GM21717 (cell line): ENCODE data around the gene GPSM3.
"Not testable (repeated sequence)": the region's sequence is repeated elsewhere in the genome, so short reads cannot be mapped to it uniquely, and the experiment has no call there.

Source experiments
- ATAC-seq: cut with Tn5 transposase; IDR thresholded peaks from one replicate; pipeline ENCODE4 v1.9.1; 2021; ENCODE audit warnings: mild to moderate bottlenecking, moderate library complexity; ENCODE audit not compliant: unreplicated experiment

Gene GPSM3

DNA sequence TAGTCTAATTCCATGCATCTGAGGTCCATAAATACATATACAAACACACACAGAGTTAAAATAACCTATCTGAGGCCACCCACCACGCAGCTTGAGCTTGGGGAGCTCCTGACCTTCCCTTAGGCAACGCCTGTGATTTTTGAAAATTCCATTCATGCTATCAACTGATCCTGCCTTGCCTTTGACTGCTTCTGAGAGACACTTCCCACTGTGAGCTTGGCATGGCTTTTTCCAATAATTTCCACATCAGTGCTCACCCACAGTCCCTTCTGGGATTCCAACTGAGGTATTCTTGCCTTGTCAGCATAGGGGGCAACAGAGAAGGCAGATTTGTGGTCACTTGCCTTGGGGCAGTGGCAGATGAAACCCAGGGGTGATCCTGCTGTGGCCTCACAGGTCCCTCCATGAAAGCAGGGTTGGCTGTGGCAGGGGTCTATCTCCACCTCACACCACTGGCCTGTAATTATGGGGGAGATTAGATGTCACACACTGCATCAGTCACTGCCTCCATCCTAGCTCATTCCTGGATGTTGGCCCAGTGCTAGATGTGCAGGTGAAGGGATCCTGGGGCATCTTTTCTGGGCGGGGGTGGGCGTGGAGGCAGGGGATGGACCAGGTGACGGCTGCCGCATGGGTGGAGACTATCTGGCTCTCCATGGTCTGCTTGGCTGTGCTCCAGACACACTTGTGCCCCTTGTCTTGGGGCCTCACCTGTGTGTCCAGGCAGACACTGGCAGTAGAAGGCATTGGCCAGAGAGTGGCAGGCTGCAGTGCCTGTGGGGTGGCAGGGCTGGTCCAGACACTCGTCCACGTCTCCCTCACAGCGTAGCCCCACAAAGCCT is 11.2 kb upstream of the GPSM3 start:
- no peak for ATAC-seq

DNA sequence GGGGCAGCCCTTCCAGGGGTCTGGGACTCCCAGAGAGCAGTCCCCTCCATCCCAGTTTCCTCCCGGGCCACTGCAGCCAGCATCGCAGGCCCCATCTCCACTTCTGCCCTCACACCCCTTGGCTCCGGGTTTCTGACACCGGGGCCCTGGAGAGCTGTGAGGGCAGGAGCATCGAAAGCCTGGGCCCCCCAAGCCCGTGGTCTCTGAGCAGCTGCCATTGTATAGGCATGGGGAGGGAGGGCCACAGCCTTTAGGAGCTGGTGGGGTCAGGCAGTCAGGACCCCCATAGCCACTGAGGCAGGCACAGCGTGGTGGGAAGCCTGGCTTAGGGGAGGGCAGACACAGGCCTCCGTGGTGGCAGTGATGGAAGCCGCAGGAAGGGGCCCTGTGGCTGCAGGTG is 9.7 kb upstream of the GPSM3 start:
- ATAC-seq = no peak

DNA sequence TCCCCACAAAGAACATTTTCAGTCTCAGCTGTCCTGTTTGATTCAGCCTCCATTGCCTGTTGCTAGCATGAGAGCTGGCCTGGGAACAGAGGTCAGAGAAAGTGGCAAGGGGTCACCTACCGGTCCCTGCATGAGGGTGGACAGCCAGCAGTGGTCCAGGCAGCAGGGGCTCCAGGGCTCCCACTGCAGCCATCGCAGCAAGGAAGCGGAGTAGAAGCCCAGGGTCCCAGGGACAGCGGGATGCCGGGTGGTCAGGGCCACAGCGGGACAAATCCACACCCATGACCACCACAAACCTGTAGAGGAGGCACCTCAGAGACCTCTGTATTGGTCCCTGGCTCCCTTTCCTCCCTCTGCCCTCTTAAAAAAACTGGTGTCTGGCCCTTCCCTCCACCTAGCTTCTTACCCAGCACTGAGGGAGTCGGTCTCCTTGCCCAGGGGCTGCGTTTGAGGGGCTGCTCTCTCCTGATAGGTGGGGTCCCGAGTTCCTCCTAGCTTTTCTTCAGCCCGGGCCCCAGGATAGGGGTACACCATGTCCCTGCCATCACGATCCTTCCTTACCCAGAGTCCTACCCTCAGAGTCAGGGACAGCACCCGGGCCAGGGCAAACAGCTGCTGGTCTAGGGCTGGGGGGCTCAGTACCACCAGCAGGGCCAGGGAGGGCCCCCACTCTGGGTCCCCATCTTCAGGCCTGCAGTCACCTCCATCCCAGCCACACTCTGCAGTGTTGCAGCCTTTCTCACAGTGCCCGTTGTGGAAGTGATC is 8.4 kb upstream of the GPSM3 start:
- no peak for ATAC-seq

DNA sequence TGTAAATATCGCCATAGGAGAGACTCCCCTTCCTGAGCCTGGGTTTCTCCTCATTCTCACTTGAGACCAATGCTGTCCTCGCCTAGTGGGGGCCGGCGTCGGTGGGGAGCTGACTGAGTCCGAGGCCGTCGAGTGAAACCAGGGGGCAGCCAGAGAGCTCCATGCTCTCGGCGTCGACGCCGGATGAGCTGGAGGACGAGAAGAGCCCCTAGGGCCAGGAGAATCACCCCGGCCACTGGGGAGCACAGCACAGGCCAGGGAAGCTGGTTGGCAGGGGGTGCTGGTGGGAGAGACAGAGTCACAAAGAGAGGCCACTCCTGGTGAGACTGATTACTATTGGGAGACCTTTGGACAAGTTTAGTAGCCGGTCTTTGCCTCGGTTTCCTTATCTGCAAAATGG is 6.4 kb upstream of the GPSM3 start:
- no peak for ATAC-seq

DNA sequence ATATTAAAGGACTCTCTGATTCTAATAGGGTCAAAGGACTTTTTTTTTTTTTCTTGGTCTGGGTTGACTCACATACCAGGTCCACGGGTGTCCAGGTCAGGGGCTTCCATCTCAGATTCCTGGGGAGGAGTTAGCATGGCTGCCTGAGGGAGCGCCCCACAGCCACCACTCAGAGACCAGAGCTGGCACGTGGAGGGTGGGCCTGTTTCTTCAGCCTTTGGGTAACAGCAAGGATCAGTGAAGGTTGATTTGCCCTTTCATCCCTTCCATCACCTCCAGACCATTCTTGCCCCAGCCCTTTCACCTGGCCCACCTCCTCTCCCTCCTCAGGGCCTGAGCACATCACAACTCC is 5.9 kb upstream of the GPSM3 start:
- no peak for ATAC-seq

DNA sequence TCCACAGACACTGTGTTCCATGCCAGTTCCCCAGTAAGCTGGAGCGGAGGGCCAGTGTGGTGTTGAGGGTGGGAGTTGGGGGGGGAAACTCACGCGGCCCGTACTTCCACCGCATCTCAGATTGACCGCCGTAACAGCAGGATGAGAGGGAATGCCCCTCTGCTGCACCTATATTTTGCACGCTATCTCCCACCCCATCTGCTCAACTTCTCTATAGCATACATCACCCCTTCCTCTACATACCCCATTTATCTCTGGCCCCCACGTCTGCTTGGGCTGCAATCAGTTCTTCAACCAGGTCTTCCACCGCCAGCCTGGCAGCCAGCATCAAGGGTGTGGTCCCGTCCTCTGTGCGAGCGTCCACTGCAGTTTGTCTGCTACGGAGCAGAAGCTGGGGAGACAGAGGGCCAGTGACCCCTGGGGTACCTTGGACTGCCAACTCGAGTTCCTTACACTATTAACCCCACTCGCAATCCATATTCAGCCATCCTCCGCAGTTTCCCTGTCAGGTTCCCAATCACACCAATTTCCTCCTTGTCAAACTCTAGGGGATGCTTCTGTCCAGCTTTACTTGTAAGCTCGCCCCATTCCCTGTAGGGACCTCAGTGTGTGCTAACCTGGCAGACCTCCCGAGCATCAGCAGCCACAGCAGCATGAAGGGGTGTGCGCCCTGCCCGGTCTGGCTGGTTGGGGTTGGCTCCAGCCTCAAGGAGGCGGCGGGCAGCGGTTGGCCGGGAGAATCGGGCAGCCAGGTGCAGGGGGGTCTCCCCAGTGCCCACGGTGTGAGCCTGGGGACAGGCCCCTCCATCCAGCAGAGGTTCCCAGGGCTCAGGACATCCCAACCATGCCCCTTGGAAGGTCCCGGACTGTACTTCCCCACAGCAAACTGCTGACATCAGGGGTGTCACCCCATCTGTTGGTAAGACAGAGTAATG is 4.5 kb upstream of the GPSM3 start:
- no peak for ATAC-seq

DNA sequence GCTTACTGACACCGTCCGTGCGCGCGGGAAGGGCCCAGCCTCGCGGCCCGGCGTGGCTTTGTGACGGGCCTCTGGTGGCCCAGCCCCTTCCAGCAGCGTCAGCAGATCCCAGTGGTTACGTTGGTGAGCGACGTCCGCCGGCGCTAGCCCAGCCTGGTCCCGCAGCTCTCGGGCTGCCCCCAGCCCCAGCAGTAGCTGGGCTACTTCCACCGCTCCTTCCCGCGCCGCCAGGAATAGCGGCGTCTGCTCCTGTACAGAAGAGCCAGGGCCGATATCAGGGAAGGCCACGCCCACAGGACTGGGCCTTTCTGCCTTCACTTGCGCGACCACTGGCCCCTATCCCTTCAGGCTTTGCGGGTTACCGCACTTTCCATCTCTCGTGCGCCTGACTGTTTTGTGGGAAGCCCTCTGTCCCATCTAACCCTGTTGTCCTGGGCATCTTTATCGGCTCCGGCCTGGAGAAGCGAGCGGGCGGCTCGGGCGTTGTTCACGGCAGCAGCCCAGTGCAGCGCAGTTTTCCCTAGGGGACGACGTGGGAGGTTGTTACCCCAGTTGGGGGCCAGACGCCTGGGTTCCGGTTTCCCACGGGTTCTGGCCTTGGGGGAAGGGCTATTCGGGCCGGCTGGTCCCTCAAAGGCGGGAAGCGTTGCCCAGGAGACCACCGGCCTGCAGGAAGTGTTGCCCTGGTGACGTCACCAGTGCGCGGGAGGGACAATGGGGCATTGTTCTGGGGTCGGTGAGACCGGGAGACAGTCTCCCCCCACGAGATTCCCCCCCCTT is 3.6 kb upstream of the GPSM3 start:
- ATAC-seq = peak; percentile 56

DNA sequence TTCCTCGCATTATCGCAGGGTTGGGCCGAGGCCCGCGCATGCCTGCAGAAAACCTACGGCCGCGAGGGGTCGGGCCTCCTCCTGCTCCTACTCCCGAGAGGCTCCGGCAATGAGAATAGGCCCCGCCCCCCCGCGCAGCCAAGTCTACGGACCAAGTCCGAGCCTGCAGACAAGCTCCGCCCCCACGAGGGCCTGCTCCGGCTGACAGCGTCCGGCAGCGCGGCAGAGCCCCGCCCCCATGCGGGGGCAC is 3.1 kb upstream of the GPSM3 start:
- no peak for ATAC-seq

DNA sequence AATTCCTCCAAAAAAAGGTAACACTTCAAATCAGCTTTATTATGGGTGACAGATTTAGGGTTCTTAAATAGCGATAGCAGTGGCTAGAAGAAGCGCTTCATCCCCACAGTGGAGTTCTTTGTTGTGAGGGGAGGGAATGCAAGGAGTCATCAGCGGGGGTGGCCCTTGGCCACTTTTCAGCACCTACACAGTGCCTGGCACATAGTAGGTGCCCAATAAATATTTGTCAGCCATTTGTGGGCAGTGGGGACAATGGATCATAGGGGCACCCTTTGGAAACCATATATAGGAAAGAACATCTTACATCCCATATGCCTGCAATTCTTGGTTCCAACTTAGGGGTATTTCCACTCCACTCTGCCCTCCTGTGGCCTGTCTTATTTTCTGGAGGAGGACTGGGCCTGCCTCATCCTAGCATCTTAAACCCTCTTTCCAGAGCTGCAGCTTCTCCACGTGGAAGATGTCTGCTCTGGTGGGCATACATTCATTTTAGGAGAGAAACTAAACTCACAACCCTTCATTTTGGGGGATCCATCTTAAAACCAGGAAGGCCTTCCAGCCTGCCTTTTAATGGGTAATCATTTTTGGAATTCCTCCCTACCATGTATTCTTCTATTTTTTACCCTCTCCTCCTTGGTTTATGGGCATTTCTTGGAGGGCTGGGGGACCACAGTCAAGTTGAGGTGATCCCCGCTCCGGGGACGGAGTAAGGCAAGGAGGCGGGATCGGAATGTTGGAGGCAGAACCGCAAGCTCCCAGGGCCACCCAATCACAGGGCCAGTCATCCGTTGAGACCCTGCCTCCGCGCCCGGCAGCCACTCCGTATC is 2.6 kb upstream of the GPSM3 start:
- ATAC-seq = peak; percentile 71

DNA sequence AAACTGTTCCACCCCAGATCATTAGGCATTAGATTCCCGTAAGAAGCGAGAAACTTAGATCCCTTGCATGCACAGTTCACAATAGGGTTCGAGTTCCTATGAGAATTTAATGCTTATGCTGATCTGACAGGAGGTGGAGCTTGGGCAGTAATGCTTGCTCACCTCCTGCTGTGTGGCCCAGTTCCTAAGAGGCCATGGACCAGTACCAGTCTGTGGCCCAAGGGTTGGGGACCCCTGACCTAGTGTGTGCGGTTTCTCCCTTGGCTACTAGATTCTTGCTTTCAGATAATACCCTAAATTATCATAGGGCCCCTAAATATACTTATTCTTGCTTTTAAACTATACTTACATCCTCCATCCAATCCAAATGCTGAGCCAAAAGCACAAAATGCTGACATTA is 1.9 kb upstream of the GPSM3 start:
- ATAC-seq = no peak

DNA sequence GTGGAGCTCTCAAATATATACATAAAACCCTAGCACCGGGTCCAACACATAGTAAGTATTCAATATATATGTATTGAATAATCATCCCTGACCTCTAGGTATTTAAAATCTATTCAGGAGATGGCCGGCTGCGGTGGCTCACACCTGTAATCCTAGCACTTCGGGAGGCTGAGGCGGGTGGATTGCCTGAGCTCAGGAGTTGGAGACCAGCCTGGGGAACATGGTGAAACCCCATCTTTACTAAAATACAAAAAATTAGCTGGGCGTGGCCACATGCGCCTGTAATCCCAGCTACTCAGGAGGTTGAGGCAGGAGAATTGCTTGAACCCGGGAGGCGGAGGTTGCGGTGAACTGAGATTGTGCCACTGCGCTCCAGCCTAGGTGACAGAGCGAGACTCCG is 653 bp upstream of the GPSM3 start:
- ATAC-seq = not testable (repeated sequence)

DNA sequence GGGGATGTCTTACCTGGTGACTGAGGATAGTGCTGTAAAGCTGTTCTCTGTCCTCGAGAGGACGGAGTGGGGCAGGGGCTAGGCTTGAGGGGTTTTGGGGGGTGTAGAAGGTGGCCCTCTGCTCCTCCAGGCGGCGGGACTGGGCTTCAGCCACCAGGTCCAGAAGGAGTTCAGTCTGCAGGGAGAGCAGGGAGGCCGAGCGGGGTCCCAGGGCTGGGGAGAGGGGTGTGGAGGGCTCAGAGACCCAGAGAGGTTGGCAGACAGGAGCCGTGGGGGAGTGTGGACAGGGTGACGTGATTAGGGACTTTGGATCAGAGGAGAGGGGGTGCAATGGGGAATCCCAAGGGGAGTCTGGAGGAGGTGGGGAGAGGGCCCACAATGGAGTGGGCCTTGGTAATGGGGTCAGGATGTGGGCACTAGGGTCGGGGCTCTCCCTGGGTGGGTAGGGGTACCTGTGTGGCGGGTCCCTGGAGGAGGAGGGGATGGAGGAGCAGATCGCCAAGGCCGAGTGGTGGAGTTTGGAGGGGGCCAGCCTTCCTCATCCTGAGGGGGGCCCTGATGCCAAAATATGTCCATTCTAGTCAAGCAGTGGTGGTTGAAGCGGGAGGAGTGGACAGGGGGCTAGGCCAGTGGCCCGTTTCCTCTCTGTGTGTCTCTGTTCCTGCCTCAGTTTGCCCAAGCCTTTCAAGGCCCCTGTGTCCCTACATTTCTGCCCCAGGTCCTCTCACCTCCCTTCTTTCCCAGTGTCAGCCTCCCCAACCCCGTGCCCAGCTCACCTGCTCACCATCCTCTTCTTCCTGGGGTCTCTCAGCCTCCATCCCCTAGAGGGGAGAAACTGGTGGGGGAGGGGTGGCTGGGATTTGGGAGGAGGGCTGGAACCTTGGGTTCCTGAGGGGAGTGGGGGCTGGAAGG is 491 bp downstream of the GPSM3 start:
- no peak for ATAC-seq

DNA sequence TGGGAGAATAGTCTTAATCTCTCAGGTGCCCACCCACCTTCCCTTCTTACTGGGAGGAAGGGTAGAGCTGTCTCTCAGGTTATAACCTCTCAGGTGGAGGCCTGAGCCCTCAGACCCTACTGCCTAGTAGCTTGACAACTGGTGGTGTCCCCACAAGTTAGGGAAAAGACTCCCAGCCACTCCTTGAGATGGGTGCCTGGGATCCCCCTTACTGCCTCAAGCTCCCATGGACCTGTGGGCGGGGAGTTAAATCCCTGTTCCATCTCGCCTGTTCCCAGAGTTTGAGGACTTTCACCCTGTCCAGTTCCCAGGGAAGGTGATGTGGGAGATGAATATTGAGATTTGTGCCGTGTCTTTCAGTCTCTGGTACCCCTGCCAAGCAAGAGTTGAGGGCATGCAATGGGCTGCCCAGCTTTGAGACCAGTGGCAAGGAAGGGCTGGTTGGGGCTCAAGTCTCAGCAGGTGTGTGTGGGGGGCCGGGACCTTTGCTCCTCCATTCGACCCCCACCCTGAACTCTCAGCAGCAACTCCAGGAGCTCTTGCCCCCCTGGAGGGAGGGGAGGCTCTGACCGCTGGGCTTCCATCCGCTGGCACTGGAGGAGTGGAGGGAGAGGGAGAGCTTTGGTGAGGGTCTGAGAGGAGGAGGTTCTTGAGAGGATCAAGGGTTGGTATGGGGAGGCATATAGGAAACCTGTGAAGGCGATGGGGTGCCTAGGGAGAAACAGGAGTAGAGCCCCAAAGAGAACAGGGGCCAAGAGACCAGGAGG is 1.3 kb downstream of the GPSM3 start:
- no peak for ATAC-seq

DNA sequence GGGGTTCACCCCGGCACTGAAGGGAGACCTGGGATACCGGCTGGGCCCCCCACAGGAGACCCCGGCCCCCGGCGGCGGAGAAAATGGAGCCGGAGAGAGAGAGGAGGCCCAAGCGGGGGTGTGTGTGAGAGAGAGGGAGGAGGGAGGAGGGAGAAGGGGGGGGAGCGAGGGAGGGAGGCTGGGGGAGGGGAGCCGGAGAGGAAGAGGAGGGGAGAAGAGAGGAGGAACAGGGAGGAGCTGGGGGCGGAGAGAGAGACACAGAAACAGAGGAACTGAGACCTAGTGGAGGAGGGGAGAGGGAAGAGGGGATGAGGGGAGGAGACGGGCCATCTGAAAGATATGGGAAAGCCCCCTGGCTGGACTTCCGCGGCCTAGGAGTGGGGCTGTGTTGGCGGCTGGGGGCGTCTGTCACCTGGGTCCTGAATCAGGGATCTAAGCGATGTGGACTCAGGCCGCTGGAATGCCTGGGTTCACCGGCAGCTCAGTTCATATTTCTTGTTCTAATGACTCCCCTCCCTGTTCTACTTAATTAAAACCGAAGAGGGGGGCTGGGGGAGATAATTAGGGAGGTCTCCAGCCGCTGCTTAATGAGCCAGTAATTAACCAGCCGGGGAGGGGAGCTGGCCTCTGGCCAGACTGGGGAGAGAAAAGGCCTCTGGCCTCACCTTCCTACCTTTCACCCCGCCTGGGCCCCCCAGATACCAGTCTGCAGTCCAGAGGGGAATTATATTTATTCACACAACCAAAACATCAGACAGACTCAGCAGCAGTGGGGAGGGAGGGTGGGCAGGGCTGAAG is 2.2 kb downstream of the GPSM3 start, which contains the start of gene PBX2:
PBX2 (minus strand) TSS at position 149 of the 798 bp plus-strand sequence. CDS start 287 bp downstream, outside the sequence.
- ATAC-seq = peak; percentile 40

DNA sequence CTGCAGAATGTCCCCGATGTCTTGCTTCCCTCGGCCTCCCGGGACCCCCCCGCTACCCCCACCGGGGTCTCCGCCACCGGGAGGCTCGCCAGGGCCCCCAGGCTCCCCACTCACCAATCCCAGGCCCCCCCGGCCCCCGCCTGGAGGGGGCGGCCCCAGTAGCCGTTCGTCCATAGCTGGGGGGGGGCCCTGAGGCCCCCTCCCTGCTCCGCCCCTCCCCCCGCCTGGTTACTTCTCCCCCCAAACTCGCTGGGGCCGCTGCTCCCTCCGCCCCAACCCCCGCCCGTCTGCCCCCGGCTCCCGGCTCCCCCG is 2.7 kb downstream of the GPSM3 start:
- no peak for ATAC-seq

DNA sequence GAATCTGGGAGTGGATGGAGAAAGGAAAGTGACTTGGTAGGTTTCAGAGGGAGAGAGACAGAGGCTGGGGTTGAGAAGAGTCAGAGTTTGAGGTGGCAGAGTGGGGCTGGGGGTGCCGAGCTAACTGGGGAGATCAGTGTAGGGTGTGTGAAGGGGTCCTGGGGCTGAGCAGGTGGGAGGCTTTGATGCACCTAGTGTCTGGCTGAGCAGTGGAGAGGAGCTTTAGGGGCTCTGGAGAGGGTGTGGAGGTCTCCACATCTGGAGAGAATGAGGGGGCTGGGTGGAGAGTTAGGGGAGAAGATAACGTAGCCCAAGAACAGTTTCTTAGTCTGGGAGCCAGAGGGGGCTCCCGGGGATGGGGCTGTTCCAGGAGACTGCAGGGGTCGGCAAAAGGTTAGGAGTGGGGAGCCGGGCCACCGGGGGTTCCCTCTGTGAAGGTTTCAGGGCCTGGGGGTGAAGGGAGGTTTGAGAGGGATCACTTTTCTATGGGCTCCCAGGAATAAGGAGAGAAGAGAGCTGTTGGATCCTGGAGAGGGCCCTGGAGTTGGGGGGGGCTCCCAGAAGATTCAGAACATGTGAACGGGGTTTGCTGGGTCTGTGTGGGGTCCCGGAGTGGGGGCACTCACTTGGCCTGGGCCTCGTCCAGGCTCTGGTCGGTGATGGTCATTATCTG is 3.2 kb downstream of the GPSM3 start:
- no peak for ATAC-seq
